IMR-90 (cell line): Measurements from ENCODE around the gene DLX6. TPM values are rescaled to one million over a fixed set of nuclear protein-coding genes. Genes with fewer than 3 reads are reported as not detected.

Source experiments
- ATAC-seq: fragments of 200-7000 bp; cut with Tn5 transposase; 2 replicates; pipeline ENCODE4 v1.9.1; 2020; ENCODE audit warnings: low read depth, mild to moderate bottlenecking, moderate library complexity
- BruUV-seq: library from RNA; stranded (reverse); fragments of 400-500 nt; replicated peaks from 2 replicates; lab custom pipeline; 2021; lab: Mats Ljungman, UMichigan
- CTCF ChIA-PET: fragments of 300-600 bp; formaldehyde crosslinking; extraction: SDS; loops from one replicate; lab custom pipeline; 2021; ENCODE audit warnings: antibody characterized with exemption; lab: Yijun Ruan, JAX
- POLR2A ChIA-PET: fragments of 300-600 bp; sonication (Branson Sonifier 250); formaldehyde crosslinking; loops from one replicate; lab custom pipeline; 2022; ENCODE audit warnings: antibody characterized with exemption; ENCODE audit not compliant: unreplicated experiment; lab: Charles Lee
- DNase-seq: peaks from one replicate; pipeline ENCODE4 v3.0.0; 2013
- H2AFZ ChIP-seq: replicated peaks from 2 replicates; pipeline ENCODE3; 2013; ENCODE audit warnings: low read length, mild to moderate bottlenecking; ENCODE audit not compliant: poor library complexity
- H2AK5ac ChIP-seq: 2 replicates; pipeline ENCODE4 v1.6.1; 2013; ENCODE audit warnings: low read depth, low read length, inconsistent platforms
- H2AK9ac ChIP-seq: replicated peaks from 2 replicates; pipeline ENCODE3; 2013; ENCODE audit warnings: mild to moderate bottlenecking, low read depth, low read length, moderate library complexity; ENCODE audit not compliant: poor library complexity
- H2BK120ac ChIP-seq: 2 replicates; pipeline ENCODE4 v1.6.1; 2013; ENCODE audit warnings: low read depth, low read length, inconsistent platforms
- H2BK15ac ChIP-seq: 3 replicates; pipeline ENCODE4 v1.6.1; 2013; ENCODE audit warnings: low read depth, low read length, inconsistent platforms
- H2BK20ac ChIP-seq: 2 replicates; pipeline ENCODE4 v1.6.1; 2013; ENCODE audit warnings: low read depth, mild to moderate bottlenecking, inconsistent platforms, low read length, moderate library complexity
- H2BK5ac ChIP-seq: 2 replicates; pipeline ENCODE4 v1.6.1; 2013; ENCODE audit warnings: mild to moderate bottlenecking, low read depth, low read length, inconsistent platforms; ENCODE audit not compliant: poor library complexity, severe bottlenecking
- H3K14ac ChIP-seq: replicated peaks from 2 replicates; pipeline ENCODE4 v1.6.1; 2013; ENCODE audit warnings: low read depth, low read length, inconsistent platforms
- H3K18ac ChIP-seq: 2 replicates; pipeline ENCODE4 v1.6.1; 2013; ENCODE audit warnings: low read depth, low read length, control low read depth
- H3K23ac ChIP-seq: 2 replicates; pipeline ENCODE4 v1.6.1; 2013; ENCODE audit warnings: low read depth, low read length, inconsistent platforms
- H3K27ac ChIP-seq: 2 replicates; pipeline ENCODE4 v1.5.1; 2013; ENCODE audit warnings: mild to moderate bottlenecking, control low read depth, low read length; ENCODE audit not compliant: insufficient read depth
- H3K27me3 ChIP-seq: 2 replicates; pipeline ENCODE4 v1.6.1; 2013; ENCODE audit warnings: low read length; ENCODE audit not compliant: control insufficient read depth, insufficient read depth
- H3K36me3 ChIP-seq: 2 replicates; pipeline ENCODE4 v1.6.1; 2013; ENCODE audit warnings: low read length, mixed read lengths; ENCODE audit not compliant: control insufficient read depth, insufficient read depth
- H3K4ac ChIP-seq: 2 replicates; pipeline ENCODE4 v1.6.1; 2013; ENCODE audit warnings: low read depth, low read length, inconsistent platforms
- H3K4me1 ChIP-seq: 2 replicates; pipeline ENCODE4 v1.6.1; 2013; ENCODE audit warnings: low read length, mixed read lengths; ENCODE audit not compliant: control insufficient read depth, insufficient read depth
- H3K4me2 ChIP-seq: 2 replicates; pipeline ENCODE4 v1.6.1; 2013; ENCODE audit warnings: low read depth, mild to moderate bottlenecking, control low read depth, low read length, moderate library complexity
- H3K4me3 ChIP-seq: 2 replicates; pipeline ENCODE4 v1.5.1; 2013; ENCODE audit warnings: low read depth, mild to moderate bottlenecking, control low read depth, low read length, moderate library complexity; ENCODE audit not compliant: insufficient read depth
- H3K56ac ChIP-seq: 2 replicates; pipeline ENCODE4 v1.6.1; 2013; ENCODE audit warnings: low read length, inconsistent platforms; ENCODE audit not compliant: insufficient read depth; ENCODE audit errors: extremely low read depth
- H3K79me1 ChIP-seq, 2 experiments: 2 replicates each; pipeline ENCODE4 v1.6.1; 2013; ENCODE audit warnings: low read length in 2 of 2, inconsistent platforms in 1 of 2, low read depth in 1 of 2
- H3K9ac ChIP-seq: 2 replicates; pipeline ENCODE4 v1.6.1; 2013; ENCODE audit warnings: low read depth, low read length, control low read depth
- H3K9me1 ChIP-seq: 2 replicates; pipeline ENCODE4 v1.6.1; 2013; ENCODE audit warnings: low read length, inconsistent platforms; ENCODE audit not compliant: insufficient read depth
- H3K9me3 ChIP-seq: 2 replicates; pipeline ENCODE4 v1.6.1; 2013; ENCODE audit warnings: low read length; ENCODE audit not compliant: control insufficient read depth, insufficient read depth
- H4K20me1 ChIP-seq: 2 replicates; pipeline ENCODE4 v1.6.1; 2013; ENCODE audit warnings: low read length, inconsistent platforms; ENCODE audit not compliant: insufficient read depth
- H4K5ac ChIP-seq: 2 replicates; pipeline ENCODE4 v1.6.1; 2013; ENCODE audit warnings: mild to moderate bottlenecking, low read depth, low read length, control low read depth
- H4K8ac ChIP-seq, 2 experiments: 2 replicates each; pipeline ENCODE4 v1.6.1; 2013; ENCODE audit warnings: low read depth in 2 of 2, low read length in 2 of 2, control low read depth in 1 of 2, inconsistent platforms in 1 of 2
- H4K91ac ChIP-seq: 2 replicates; pipeline ENCODE4 v1.6.1; 2013; ENCODE audit warnings: low read depth, low read length, inconsistent platforms; ENCODE audit not compliant: insufficient read depth
- CHD1 ChIP-seq: IDR thresholded peaks from 2 replicates; pipeline ENCODE4 v1.6.1; 2012; ENCODE audit warnings: low read depth, low read length, improper control_type of control experiment
- CTCF ChIP-seq: conservative IDR thresholded peaks from 2 replicates; pipeline ENCODE4 v1.5.1; 2012; ENCODE audit warnings: mild to moderate bottlenecking, low read depth, low read length, improper control_type of control experiment
- ELK1 ChIP-seq: fragments of 150-350 bp; IDR thresholded peaks from 2 replicates; pipeline ENCODE4 v1.6.1; 2016; ENCODE audit warnings: low read depth, mild to moderate bottlenecking, low read length, moderate library complexity, borderline replicate concordance
- MAFK ChIP-seq: IDR thresholded peaks from 2 replicates; pipeline ENCODE4 v1.6.1; 2012; ENCODE audit warnings: low read depth, low read length, improper control_type of control experiment
- MAZ ChIP-seq: IDR thresholded peaks from 2 replicates; pipeline ENCODE4 v1.6.1; 2012; ENCODE audit warnings: low read depth, mild to moderate bottlenecking, low read length, improper control_type of control experiment, moderate library complexity, borderline replicate concordance
- NFE2L2 ChIP-seq: fragments of 150-350 bp; IDR thresholded peaks from 2 replicates; pipeline ENCODE4 v1.6.1; 2016; ENCODE audit warnings: low read depth, mild to moderate bottlenecking, low read length
- RCOR1 ChIP-seq: IDR thresholded peaks from 2 replicates; pipeline ENCODE4 v1.6.1; 2012; ENCODE audit warnings: mild to moderate bottlenecking, low read length, improper control_type of control experiment; ENCODE audit not compliant: insufficient replicate concordance
- RFX5 ChIP-seq: IDR thresholded peaks from 2 replicates; pipeline ENCODE4 v1.8.0; 2012; ENCODE audit warnings: low read depth, mild to moderate bottlenecking, low read length, moderate library complexity
- WGBS, 2 experiments: methylation state at CpG; one replicate each; pipeline versions ENCODE4 v1.1.5 to v1.1.7; 2013; ENCODE audit warnings: missing lambda C conversion rate in 2 of 2; ENCODE audit not compliant: insufficient read length in 1 of 2; ENCODE audit errors: extremely low coverage in 2 of 2; 5-methylcytosine and 5-hydroxymethylcytosine counted together
- dilution Hi-C: fragments of 300-500 bp; cut with HindIII; formaldehyde crosslinking; loops from one replicate; pipeline ENCODE4 v1.14.3; 2018; ENCODE audit warnings: low sequenced_read_pairs; ENCODE audit not compliant: unreplicated experiment
- in situ Hi-C: fragments of 300-500 bp; cut with MboI; formaldehyde crosslinking; loops from 3 replicates; pipeline ENCODE4 v1.14.3; 2019; ENCODE audit warnings: low sequenced_read_pairs, inconsistent platforms, mixed read lengths
- intact Hi-C: fragments of 100-400 bp; cut with micrococcal nuclease; formaldehyde crosslinking; loops from 2 replicates; pipeline ENCODE4 v1.10.0; 2022
- polyA plus RNA-seq, 3 experiments: library from polyadenylated mRNA; depleted of rRNA; stranded (reverse); fragments of >200 nt; gene quantifications; 2 replicates each; pipeline ENCODE4 v1.2.3, GENCODE V29; 2012; ENCODE audit warnings: low replicate concordance in 1 of 3
- total RNA-seq: library from RNA; depleted of rRNA; stranded (reverse); fragments of >200 nt; gene quantifications from 2 replicates; pipeline ENCODE4 v1.2.3, GENCODE V29; 2012

The DLX6 gene
- total and polyA plus RNA-seq, 2 of the 4 experiments (the other 2 are of a cell fraction) = not detected

GRCh38 chr7:97013134-97013844 lies 7.9 kb downstream of the DLX6 start:
- no peak overlapping the region for H2BK20ac ChIP-seq
- WGBS, 2 experiments = 0% methylated on average over 1 of the region's 20 CpGs; no CpG with 5 or more reads in 1 of the 2 experiments
- TF ChIP-seq MAZ (no peak), NFE2L2 (no peak), CTCF (no peak), RFX5 (no peak), RCOR1 (no peak), ELK1 (no peak), MAFK (no peak), CHD1 (no peak)
- no peak overlapping the region for H3K14ac ChIP-seq
- dilution Hi-C loops = no loop called here
- H4K5ac ChIP-seq = no peak overlapping the region
- no peak overlapping the region for H3K18ac ChIP-seq
- no peaks in the 10 kb centered on the region for H4K20me1 ChIP-seq
- no peak overlapping the region for H3K56ac ChIP-seq
- no peak overlapping the region for H4K91ac ChIP-seq
- H2AK9ac ChIP-seq = no peak overlapping the region
- in situ Hi-C loops = no loop called here
- ChIA-PET CTCF (interaction anchor here (1.0 kb wide), 1 partner anchor 14 kb away, joined by 3 read pairs; no protein-coding TSS in a partner anchor), POLR2A (no interaction called here)
- no peak overlapping the region for H2BK5ac ChIP-seq
- intact Hi-C loops = no loop called here
- no peak for ATAC-seq
- H3K23ac ChIP-seq = no peak overlapping the region
- H2AFZ ChIP-seq = no peak overlapping the region
- BruUV-seq = no TSS peak
- no peak overlapping the region for H2AK5ac ChIP-seq
- H3K4ac ChIP-seq = no peak overlapping the region
- H3K27ac ChIP-seq = no peak overlapping the region
- no peak overlapping the region for H2BK15ac ChIP-seq
- no peaks in the 10 kb centered on the region for H3K4me1 ChIP-seq
- H3K4me2 ChIP-seq = no peak overlapping the region
- H3K9me1 ChIP-seq = no peaks in the 10 kb centered on the region
- H3K9ac ChIP-seq = no peak overlapping the region
- H3K9me3 ChIP-seq = no peaks in the 10 kb centered on the region
- H2BK120ac ChIP-seq = no peak overlapping the region
- no peak overlapping the region for H4K8ac ChIP-seq
- no peaks in the 10 kb centered on the region for H3K79me1 ChIP-seq
- DNase-seq = no peak
- H3K27me3 ChIP-seq = peaks cover 64% of the 10 kb centered on the region
- no peaks in the 10 kb centered on the region for H3K36me3 ChIP-seq
- H3K4me3 ChIP-seq = no peak overlapping the region
